ENCODE data around the gene ME3. TPM values are rescaled to one million over a fixed set of nuclear protein-coding genes. Genes with fewer than 3 reads are reported as not detected.

The ME3 gene
- total RNA-seq, 1 experiment from 2014 or later, result 0.83 TPM

GRCh38 chr11:86587264-86588193 lies 84.9 kb downstream of the ME3 start:
- H3K36me3 ChIP-seq (replicated peaks; ENCODE audit: control insufficient read depth, insufficient read depth, low read length), result no peaks in the 10 kb centered on the region
- DNase-seq, result no peak
- H3K27me3 ChIP-seq (ENCODE audit: control insufficient read depth, insufficient read depth, low read length), result no peaks in the 10 kb centered on the region
- H3K4me3 ChIP-seq (ENCODE audit: insufficient read depth, low read depth, low read length), result no peak overlapping the region

GRCh38 chr11:86586307-86586706 lies 86.1 kb downstream of the ME3 start:
- Histone ChIP-seq H3K27me3 (ENCODE audit: control insufficient read depth, insufficient read depth, low read length) (no peaks in the 10 kb centered on the region), H3K4me3 (ENCODE audit: insufficient read depth, low read depth, low read length) (no peak overlapping the region), H3K36me3 (replicated peaks; ENCODE audit: control insufficient read depth, insufficient read depth, low read length) (no peaks in the 10 kb centered on the region)
- DNase-seq, result no peak

GRCh38 chr11:86582898-86583297 lies 89.5 kb downstream of the ME3 start:
- no peaks in the 10 kb centered on the region for H3K36me3 ChIP-seq (replicated peaks; ENCODE audit: control insufficient read depth, insufficient read depth, low read length)
- no peak for DNase-seq
- no peak overlapping the region for H3K4me3 ChIP-seq (ENCODE audit: insufficient read depth, low read depth, low read length)
- no peaks in the 10 kb centered on the region for H3K27me3 ChIP-seq (ENCODE audit: control insufficient read depth, insufficient read depth, low read length)

- no peak for DNase-seq
- Histone ChIP-seq H3K36me3 (replicated peaks; ENCODE audit: control insufficient read depth, insufficient read depth, low read length) (no peaks in the 10 kb centered on the region), H3K27me3 (ENCODE audit: control insufficient read depth, insufficient read depth, low read length) (no peaks in the 10 kb centered on the region), H3K4me3 (ENCODE audit: insufficient read depth, low read depth, low read length) (no peak overlapping the region)
Observed at GRCh38 chr11:86580535-86580934, 91.9 kb downstream of the ME3 start.

GRCh38 chr11:86579406-86579731 lies 93.0 kb downstream of the ME3 start:
- Histone ChIP-seq H3K4me3 (ENCODE audit: insufficient read depth, low read depth, low read length) (no peak overlapping the region), H3K27me3 (ENCODE audit: control insufficient read depth, insufficient read depth, low read length) (no peaks in the 10 kb centered on the region)
- no peak for DNase-seq

GRCh38 chr11:86578727-86579405 lies 93.5 kb downstream of the ME3 start:
- DNase-seq, result no peak
- Histone ChIP-seq H3K4me3 (ENCODE audit: insufficient read depth, low read depth, low read length) (no peak overlapping the region), H3K27me3 (ENCODE audit: control insufficient read depth, insufficient read depth, low read length) (no peaks in the 10 kb centered on the region), H3K36me3 (replicated peaks; ENCODE audit: control insufficient read depth, insufficient read depth, low read length) (no peaks in the 10 kb centered on the region)

More at GRCh38 chr11:86579406-86579731, 93.0 kb downstream of the ME3 start:
- H3K36me3 ChIP-seq (replicated peaks; ENCODE audit: control insufficient read depth, insufficient read depth, low read length), result no peaks in the 10 kb centered on the region

GRCh38 chr11:86577644-86578636 lies 94.5 kb downstream of the ME3 start:
- H3K4me3 ChIP-seq (ENCODE audit: insufficient read depth, low read depth, low read length), result no peak overlapping the region
- no peak for DNase-seq
- no peaks in the 10 kb centered on the region for H3K36me3 ChIP-seq (replicated peaks; ENCODE audit: control insufficient read depth, insufficient read depth, low read length)
- H3K27me3 ChIP-seq (ENCODE audit: control insufficient read depth, insufficient read depth, low read length), result no peaks in the 10 kb centered on the region

- H3K4me3 ChIP-seq (ENCODE audit: insufficient read depth, low read depth, low read length), result no peak overlapping the region
- DNase-seq, result no peak
- H3K36me3 ChIP-seq (replicated peaks; ENCODE audit: control insufficient read depth, insufficient read depth, low read length), result no peaks in the 10 kb centered on the region
- H3K27me3 ChIP-seq (ENCODE audit: control insufficient read depth, insufficient read depth, low read length), result no peaks in the 10 kb centered on the region
Observed at GRCh38 chr11:86576946-86577624, 95.3 kb downstream of the ME3 start.

- no peaks in the 10 kb centered on the region for H3K27me3 ChIP-seq (ENCODE audit: control insufficient read depth, insufficient read depth, low read length)
- no peaks in the 10 kb centered on the region for H3K36me3 ChIP-seq (replicated peaks; ENCODE audit: control insufficient read depth, insufficient read depth, low read length)
- no peak for DNase-seq
- H3K4me3 ChIP-seq (ENCODE audit: insufficient read depth, low read depth, low read length), result no peak overlapping the region
Observed at GRCh38 chr11:86575927-86576326, 96.5 kb downstream of the ME3 start.

GRCh38 chr11:86575208-86575855 lies 97.1 kb downstream of the ME3 start:
- H3K4me3 ChIP-seq (ENCODE audit: insufficient read depth, low read depth, low read length), result no peak overlapping the region
- no peaks in the 10 kb centered on the region for H3K36me3 ChIP-seq (replicated peaks; ENCODE audit: control insufficient read depth, insufficient read depth, low read length)
- DNase-seq, result no peak
- H3K27me3 ChIP-seq (ENCODE audit: control insufficient read depth, insufficient read depth, low read length), result no peaks in the 10 kb centered on the region

- no peaks in the 10 kb centered on the region for H3K27me3 ChIP-seq (ENCODE audit: control insufficient read depth, insufficient read depth, low read length)
- no peak overlapping the region for H3K4me3 ChIP-seq (ENCODE audit: insufficient read depth, low read depth, low read length)
- no peak for DNase-seq
- H3K36me3 ChIP-seq (replicated peaks; ENCODE audit: control insufficient read depth, insufficient read depth, low read length), result no peaks in the 10 kb centered on the region
Observed at GRCh38 chr11:86574493-86575207, 97.8 kb downstream of the ME3 start.

- Histone ChIP-seq H3K4me3 (ENCODE audit: insufficient read depth, low read depth, low read length) (no peak overlapping the region), H3K27me3 (ENCODE audit: control insufficient read depth, insufficient read depth, low read length) (no peaks in the 10 kb centered on the region), H3K36me3 (replicated peaks; ENCODE audit: control insufficient read depth, insufficient read depth, low read length) (no peaks in the 10 kb centered on the region)
- peak; percentile 57 for DNase-seq
Observed at GRCh38 chr11:86571273-86571948, 101.0 kb downstream of the ME3 start.

- DNase-seq, result no peak
- no peaks in the 10 kb centered on the region for H3K27me3 ChIP-seq (ENCODE audit: control insufficient read depth, insufficient read depth, low read length)
- no peak overlapping the region for H3K4me3 ChIP-seq (ENCODE audit: insufficient read depth, low read depth, low read length)
- no peaks in the 10 kb centered on the region for H3K36me3 ChIP-seq (replicated peaks; ENCODE audit: control insufficient read depth, insufficient read depth, low read length)
Observed at GRCh38 chr11:86570451-86570850, 102.0 kb downstream of the ME3 start.
